IPS-NIHi7 (cell line): ENCODE data around the gene TGFBR1.

Experiments used
- DNase-seq: peaks from one replicate; pipeline ENCODE4 v3.0.0; 2012; ENCODE audit warnings: mixed read lengths; ENCODE audit errors: extremely low spot score

TGFBR1 gene

GRCh38 chr9:99104459-99105151, at the start of gene TGFBR1:
Gene TGFBR1, plus strand, starts transcription at chr9:99105113. Its CDS starts 93 bp downstream, at chr9:99105206.
- DNase-seq: peak; percentile 100

GRCh38 chr9:99055384-99055783, 49.5 kb upstream of the TGFBR1 start:
- DNase-seq: no peak

DNA sequence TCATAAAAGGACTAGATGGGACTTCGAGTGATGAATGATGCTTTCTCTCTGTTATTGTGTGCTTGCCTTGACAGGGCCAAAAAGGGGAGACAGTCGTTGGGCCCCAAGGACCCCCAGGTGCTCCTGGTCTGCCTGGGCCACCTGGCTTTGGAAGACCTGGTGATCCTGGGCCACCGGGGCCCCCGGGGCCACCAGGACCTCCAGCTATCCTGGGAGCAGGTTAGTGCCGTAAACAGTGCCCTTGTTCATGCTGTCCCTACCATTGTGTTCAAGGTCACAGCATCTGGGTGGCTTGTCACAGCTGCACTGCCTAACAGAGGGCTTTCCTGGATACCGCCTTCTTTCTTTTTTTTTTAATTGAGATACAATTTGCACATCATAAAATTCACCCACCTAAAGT, 48.7 kb upstream of the TGFBR1 start:
- no peak for DNase-seq

- no peak for DNase-seq
These were observed 47.8 kb upstream of the TGFBR1 start for GRCh38 chr9:99056886-99057664.

DNA sequence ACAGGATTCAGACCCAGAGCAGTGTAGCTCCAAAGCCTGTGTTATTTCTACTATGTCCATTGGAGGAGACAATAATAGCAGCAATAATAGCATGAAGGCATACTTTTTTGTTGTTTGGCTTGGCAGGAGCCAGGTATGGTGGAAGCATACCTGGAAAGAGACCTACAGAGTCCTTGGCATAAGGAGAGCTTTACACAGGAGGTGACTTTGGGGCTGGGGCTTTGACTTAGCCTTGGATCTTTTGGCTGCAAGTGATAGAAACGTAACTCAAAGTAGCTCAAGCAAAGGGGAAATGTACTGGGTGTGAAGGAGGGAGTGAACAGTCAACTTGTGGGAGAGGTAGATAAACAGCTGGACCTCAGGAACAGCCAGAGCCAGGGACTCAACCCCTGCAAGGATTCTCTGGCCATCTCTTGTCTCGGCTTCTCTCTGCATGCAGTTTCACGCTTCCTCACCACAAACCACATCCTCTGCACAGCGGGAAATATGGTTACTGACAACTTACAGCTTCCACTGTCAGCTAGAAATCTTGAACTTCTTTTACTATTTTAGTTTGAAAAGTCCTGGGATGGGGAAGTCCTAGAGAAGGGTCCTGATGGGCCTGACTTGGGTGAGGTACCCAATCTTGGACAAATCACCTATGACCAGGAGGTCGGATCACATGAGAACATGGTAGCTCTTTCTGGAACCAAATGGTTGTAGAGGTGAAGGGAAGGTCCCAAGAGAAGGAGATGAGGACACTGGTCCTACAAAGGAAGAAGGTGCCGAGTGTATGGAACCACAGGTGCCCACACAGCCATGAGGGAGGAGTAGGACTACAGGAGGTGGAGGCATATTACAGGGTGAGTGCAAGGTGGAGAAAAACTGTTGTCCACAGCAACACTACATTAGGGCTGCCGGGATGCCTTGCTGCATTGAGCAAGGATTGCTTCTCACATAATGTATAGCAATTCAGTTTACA, 47.0 kb upstream of the TGFBR1 start:
- no peak for DNase-seq

- no peak for DNase-seq
These were observed 45.7 kb upstream of the TGFBR1 start for GRCh38 chr9:99058964-99059921.

DNA sequence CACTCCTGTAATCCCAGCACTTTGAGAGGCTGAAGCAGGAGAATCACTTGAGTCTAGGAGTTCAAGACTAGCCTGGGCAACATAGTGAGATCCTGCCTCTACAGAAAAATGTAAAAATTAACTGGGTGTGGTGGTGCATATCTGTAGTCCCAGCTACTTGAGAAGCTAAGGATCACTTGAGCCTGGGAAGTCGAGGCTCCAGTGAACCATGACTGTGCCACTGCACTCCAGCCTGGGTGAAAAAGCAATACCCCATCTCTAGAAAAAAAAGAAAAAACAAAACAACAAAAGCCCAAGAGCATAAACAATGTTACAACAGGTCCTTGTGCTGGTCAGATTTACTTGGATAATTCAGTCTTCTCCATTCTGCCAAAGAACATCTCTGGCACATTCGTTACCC, 44.3 kb upstream of the TGFBR1 start:
- DNase-seq: no peak

GRCh38 chr9:99062549-99062948, 42.4 kb upstream of the TGFBR1 start:
- no peak for DNase-seq

DNA sequence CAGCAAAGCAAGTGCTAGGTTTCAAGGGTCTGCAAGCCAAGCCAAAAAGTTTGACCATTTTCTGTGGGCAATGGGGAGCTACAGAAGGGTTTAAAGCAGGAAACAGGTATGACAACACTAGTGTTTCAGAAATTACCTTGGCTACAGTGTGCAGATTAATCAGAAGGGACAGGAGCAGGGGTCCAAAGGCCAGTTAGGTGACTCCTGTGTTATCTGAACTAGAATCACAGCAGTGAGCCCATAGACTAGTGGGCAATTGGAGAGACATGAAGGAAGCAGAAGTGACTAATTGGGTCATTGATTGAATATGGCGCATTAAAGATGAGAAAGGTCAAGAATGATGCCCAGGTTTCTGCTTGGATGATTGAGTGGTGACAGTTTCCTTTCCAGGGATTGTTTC, 41.4 kb upstream of the TGFBR1 start:
- no peak for DNase-seq

DNA sequence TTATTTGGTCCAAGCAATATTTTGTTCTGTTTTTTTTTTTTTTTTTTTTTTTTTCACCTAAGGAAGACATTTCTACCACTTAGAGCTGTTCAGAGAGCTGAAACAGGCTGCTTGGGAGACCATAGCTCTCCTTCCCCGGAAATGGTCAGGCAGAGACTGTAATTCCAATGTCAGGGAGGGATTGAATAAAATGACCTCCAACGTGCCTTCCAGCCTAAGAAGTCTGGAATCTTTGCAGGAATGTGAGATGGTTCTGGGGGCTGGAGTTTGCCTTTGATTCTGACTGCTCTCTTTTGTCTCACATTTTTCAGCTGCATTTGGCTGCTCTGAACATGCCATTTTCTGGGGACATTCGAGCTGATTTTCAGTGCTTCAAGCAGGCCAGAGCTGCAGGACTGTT, 38.3 kb upstream of the TGFBR1 start:
- DNase-seq: no peak

GRCh38 chr9:99069075-99069474, 35.8 kb upstream of the TGFBR1 start:
- no peak for DNase-seq

GRCh38 chr9:99069546-99069945, 35.4 kb upstream of the TGFBR1 start:
- no peak for DNase-seq

DNA sequence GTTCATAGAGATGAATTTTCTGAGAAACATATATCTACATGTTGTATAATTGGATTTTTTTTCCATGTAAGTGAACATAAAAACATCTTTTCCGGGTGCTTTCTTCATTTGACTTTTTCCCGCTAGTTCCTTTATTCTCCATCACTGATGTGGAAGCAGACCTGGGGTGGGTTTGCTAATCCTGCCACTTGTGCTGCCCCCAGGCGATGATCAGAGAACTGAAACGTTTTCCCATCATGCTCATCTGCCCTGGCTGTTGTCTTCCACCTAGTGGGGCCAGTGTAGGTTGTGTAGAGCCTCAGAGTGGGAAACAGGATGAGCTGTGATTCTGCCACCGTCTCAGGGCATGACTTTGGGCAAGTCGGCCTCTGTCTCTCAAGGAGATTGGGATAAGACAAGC, 34.2 kb upstream of the TGFBR1 start:
- no peak for DNase-seq

DNA sequence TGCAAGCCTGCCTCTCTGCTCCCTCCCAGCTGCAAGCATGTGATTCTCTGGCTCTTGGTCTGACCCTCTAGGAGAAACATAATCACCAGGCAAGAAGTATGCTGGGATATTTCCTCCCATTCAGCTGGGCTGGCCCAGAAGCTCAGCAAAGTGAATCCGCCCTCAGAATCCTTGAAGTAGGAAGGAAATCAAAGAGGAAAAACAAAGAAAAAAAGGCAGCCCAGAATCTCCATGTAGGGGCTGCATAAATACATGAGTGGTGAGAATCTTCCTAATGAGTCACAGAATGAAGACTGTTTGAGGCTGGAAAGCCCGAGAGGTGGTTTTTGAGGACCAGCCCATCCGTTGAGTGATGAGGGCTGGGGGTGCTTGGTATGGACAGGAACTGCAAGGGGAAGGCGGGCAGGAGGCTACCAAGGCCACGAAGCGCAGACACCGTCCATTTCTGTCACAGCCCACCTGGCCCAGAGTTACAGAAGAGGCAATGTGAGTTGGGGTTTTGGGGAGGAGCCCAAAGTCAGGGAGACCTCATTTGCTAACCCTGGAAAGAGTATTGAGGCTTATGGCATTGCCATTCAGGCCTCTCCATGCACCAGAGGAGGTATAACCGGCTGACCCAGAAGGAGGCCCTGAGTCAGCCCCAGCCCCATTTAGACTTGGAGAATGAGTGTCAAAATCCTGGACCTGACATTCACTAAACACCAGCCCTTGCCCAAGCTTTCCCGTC, 33.4 kb upstream of the TGFBR1 start:
- DNase-seq: no peak

DNA sequence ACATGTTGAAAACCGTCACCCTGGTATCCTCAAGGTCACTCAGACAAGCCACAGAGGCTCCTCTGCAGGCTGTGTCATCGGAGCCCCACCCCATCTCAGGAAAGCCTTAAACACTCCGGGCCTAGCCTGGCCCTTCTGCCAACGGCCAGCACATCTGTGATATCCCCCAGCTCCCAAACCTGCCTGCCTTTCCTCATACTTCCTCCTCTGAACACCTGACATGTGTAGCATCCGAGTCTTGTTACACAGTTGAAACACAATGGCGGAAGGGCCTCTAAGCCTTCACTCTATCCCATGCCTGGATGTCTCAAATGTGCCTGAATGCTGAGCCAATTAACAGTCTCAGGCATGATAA, 32.9 kb upstream of the TGFBR1 start:
- no peak for DNase-seq

- DNase-seq: no peak
These were observed 31.6 kb upstream of the TGFBR1 start for GRCh38 chr9:99073347-99073746.

DNA sequence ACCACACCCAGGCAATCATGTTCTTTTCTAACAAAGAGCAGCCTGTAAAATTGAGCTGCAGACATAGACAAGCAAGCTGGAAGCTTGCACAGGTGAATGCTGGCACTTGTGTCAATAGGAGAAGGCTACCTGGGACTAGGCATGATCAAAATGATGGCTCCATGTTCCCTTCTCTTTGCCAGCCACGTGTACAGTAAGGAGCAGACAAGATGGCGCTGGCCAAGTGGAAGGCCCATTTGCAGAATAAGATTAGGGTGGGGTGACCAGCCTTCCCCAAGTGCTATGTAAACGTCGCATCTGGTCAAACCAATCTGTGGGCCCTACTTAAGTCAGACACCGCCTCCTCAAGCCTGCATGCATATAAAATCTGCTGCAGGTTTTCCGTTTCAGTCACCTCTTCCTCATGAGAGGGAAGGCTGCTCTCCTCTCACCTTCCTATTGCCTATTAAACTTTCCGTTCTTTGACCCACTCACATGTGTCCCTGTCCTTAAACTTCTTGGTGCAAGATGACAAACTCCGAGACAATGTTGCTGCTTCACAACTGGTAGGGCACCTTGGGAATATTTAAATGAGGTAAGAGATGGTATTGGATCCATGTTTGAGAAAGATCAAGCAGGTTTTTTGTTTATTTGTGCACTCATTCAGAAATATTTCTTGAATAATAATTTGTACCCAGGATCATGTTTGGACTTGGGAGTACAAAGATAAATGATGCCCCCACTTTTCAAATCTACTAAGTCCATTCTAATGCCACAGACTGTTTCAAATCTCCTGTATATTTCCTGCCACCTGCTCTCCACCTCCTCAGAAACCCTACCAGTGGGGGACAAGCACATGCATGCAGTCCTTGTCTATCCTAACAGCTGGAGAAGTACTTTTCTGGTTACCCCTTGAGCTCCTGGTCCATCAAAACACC, 30.7 kb upstream of the TGFBR1 start:
- no peak for DNase-seq

DNA sequence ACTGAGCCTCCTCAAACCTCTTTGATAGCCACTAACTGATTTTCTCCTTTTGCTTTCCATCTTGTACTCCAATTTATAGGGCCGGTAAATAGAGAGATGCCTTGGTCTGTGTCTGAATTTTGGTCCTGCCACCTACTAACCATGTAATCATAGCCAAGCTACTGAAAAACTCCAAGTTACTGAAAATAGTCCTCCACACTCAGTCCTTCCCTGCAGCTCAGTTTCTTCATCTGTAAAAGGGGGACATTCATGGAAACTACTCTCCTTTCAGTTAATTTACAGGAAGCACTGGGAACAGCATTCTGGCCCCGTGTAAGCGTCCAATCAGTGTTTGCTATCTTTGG, 30.0 kb upstream of the TGFBR1 start:
- DNase-seq: no peak

GRCh38 chr9:99075246-99075912, 29.5 kb upstream of the TGFBR1 start:
- no peak for DNase-seq
